GM21576 (cell line): Measurements from ENCODE around the gene RHOXF1.
"Not testable (repeated sequence)": the region's sequence is repeated elsewhere in the genome, so short reads cannot be mapped to it uniquely, and the experiment has no call there.

Experiments used
- ATAC-seq: cut with Tn5 transposase; IDR thresholded peaks from one replicate; pipeline ENCODE4 v1.9.1; 2021; ENCODE audit warnings: mild to moderate bottlenecking, moderate library complexity; ENCODE audit not compliant: unreplicated experiment

The RHOXF1 gene

DNA sequence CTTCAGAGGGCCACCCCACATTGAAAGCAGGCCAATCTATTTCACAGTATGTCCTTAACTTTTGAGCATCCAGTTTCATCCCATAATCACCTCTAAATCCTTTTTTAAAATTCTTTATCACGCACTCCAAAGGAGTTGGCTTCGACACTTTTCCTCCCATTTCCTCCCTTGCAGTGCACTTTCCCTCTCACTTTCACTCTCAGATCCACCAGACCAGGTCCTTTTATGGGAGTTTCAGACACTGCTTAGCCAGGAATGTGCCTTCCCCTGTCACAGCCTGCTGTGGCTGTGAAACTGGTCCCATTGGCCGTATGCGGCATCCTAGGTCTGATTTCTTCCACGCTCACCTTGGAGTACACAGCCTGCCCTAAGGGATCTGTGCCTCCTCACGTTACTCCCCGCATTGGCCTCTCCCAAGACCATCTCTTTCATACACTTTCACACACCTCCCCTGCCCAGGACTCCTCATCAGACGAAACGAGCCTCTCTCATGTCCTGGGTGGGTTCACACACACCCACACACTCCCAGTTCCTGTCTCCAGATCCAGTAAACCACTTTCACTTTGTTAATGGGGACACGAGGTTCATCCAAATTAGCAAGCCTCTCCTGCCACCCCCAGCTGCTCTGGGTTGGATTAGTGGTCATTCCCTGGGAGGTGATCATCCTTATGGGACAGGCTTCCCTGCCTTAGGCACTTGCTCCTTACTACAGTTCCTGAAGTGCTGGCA, 28.3 kb downstream of the RHOXF1 start:
- no peak for ATAC-seq

DNA sequence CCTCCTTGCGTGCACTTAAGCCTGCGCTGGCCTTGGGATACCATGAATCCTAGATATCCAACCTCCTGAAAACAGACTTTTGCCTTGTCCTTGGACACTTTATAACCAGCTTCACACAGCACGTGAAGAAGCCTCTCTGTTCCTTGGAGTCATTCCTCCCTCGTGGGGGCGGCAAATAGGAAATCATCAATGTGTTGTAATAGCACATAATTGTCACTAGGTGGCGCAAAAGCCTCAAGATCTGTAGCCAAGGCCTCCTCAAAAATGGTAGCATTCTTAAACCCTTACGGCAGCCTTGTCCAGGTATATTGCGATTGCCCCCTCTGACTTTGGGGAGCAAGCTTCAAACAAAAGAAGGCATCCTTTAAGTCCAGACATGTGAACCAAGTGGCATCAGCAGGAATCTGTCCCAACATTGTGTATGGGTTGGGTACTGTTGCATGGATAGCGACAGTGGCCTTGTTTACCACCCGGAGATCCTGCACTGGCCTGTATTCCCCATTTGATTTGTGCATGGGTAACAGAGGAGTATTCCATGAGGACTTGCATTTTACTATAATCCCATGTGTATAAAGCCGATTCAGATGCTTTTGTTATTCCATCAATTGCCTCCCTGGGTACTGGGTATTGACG, 30.0 kb downstream of the RHOXF1 start:
- ATAC-seq: not testable (repeated sequence)

DNA sequence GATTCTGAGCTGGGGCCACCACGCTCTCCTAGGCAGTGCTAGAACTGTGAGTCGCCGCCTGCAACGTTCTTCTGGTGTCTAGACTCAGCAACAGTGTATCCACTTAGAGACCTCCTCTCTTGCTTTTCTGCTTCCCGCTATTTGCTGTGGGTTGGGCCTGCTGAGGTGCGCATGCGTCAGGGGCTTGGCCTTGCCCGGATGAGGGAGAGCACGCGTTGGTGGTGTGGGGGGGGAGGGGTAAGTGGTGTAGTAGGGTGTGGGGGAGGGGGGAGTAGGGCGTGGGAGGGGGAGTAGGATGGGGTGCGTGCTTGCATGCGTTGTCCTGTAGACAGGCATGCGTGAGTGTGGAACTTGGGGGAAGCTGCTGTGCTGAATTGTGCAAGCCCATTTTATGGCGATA, 38.1 kb downstream of the RHOXF1 start, which contains the start of gene RHOXF2B:
Gene RHOXF2B, minus strand, starts transcription at position 101 of the 400 bp plus-strand sequence. CDS start 138 bp downstream, outside the sequence.
- not testable (repeated sequence) for ATAC-seq

DNA sequence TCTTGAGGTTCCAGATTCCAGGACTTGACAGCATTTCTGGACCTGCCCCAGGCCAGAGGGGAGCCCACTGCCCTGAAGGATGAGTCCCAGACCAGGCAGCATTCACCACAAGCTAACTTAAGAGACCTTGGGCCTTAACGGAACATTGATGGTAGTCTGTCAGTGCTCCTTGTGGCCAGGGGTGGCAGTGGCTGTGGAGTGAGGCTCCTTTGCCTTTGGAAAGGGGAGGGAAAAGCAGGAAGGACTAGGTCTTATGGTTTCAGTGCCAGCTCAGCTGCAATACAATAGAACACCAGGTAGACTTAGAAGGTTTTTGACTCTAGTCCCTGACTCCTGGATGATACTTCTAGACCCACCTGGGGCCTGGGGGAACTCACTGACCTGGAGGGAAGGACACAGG, 49.5 kb downstream of the RHOXF1 start:
- not testable (repeated sequence) for ATAC-seq
